Measurements from ENCODE around the gene RPL10A. TPM values are rescaled to one million over a fixed set of nuclear protein-coding genes. Genes with fewer than 3 reads are reported as not detected.
A peak's percentile ranks its signal among the peaks of the same experiment; 100 is the strongest.

The RPL10A gene
- total RNA-seq, 1 donor from 2014 or later = 1,962 TPM

DNA sequence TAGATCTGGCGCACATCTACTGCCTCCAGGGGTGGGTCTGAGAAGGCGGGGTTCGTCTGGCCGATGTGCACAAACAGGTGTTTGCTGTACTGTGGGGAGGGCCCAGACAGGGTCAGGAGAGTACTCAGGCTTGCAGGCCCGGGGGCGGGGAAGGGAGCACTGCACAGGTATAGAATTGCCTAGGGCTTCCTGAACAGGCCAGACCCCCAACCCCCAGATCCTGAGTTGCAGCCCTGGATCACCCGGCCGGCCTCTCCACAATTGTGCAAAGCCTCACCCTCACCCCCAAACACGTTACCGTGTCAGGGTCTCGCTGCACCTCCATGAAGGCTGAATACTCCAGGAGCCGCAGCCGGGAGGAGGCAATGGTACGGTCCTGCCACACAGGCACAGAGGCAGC lies 7.8 kb downstream of the RPL10A start:
- no peak for DNase-seq

DNA sequence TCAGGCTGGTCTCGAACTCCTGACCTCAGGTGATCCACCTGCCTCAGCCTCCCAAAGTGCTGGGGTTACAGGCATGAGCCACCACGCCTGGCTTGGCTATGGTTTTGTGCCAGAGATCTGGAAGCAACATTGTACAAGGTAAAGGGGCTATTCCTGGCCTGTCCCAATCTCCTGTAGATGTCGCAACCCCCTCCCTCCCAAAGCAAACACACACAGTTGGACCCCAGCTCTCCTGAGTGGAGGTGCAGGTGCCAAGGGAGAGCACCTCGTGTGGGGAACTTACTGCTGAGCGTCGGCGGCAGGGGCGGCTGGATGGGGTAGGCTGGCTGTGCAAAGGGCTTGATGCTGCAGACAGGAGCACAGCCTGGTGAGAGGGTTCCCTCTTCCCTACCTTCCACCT lies 8.8 kb downstream of the RPL10A start:
- no peak for DNase-seq

DNA sequence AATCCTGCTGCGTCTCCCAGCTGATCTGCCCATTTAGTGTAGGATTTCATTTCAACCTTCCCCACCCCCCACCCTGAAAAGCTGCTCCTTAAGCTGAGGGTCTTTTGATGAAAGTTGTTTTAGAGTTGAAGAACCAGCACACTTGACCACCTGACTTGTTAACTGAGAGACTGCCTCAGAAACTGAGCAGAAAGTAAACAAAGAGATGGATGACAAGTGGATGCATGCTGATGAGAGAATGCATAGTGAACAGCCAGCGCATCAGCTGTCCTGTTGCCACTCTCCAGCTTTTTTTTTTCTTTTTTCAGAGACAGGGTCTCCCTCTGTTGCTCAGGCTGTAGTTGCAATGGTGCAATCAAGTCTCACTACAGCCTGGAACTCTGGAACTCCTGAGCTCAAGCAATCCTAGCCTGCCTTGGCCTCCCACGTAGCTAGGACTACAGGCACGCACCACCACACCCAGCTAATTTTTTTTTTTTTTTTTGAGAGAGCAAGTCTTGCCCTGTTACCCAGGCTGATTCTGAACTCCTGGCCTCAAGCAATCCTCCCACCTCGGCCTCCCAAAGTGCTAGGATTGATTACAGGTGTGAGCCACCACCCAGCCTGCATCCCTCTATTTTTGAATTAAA lies 9.5 kb downstream of the RPL10A start:
- no peak for DNase-seq

DNA sequence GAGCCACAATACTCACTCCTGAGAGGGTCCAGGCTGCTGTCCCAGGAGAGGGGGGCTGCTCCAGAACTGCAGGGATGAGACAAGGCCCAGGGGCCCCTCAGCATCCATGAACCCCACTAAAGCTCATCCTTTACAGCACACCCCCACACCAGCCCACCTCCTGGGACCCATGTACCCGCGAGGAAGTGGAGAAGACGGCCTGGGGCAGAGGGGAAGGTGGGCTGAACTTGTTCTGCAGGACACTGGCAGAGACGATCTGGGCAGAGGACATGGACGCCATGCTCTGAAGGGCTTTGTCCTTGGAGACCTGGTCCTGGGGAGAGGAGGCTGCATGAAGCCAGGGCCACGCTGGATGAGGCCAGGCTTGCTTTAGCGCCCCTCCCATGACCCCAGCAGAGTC lies 10.1 kb downstream of the RPL10A start:
- DNase-seq = no peak

DNA sequence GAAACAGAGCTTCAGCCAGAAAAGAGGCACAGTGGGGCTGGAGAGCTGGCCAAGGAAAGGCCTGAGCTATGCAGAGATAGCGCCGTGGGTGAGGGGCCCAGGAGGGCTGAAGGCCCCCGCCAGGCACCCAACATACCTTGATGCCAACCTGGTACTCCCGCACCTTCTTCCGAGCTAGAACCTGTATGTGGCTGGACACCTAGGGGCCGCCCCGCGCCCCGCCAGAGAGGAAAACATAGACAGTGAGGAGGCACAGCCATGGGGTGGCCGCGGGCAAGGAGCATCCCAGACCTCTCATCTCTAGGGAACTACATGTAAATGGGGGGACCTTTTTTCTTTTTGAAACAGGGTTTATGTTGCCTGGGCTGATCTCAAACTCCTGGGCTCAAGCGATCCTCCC lies 12.0 kb downstream of the RPL10A start:
- no peak for DNase-seq

DNA sequence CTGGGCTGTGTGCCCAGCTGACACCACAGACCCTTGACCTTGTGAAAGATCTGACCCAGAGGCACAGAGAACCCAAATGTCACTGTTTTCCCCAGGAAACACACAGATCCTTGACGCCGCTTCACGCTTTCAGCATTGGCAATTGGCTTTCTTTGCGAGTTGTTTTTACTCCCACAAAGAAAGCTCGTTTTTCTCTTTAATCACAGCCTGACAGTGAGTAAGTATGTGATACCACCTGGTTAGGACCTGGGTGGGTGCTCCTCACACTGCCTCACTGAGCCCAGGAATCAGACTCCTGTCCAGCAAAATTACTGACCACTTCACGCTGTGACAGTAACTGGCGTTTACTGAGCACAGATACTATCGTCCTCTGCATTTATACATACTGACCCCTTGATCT lies 13.0 kb downstream of the RPL10A start:
- no peak for DNase-seq

DNA sequence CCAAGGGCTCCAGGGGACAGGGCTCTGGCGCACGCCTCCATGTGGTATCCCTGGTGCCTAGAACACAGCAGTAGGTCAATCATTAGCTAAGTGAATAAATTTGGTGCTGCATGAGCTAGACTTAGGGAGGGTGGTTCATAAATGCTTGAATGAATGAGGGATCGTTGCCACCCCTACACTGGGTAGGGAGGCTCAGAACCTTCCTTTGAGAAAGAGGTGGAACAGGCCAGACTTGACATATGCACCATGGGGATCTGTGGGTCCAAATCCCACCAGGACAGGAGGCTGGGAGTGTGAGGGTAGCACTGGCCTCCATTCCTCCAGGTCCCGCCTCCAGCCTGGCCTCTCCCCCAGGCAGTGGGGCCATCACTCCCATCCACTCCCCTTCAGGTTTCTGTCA lies 14.9 kb downstream of the RPL10A start:
- no peak for DNase-seq

DNA sequence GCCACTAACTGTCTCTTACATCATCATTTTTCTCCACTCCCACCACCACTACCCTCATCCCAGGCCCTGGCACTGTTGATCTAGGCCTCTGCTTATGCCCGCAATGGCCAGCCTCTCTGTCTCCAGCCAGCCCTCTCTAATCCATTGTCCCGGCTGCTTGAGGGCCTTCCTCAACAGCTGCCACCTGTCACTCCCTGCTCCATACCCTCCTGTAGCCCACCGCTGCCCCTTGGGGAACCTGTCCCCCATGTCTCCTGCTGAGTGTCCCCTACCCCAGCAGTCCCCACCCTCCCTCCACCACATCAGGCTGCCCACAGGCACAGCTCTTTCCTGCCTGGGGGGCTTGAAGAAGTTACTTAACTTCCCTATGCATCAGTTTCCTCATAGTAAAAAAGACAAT lies 15.3 kb downstream of the RPL10A start:
- DNase-seq = no peak

DNA sequence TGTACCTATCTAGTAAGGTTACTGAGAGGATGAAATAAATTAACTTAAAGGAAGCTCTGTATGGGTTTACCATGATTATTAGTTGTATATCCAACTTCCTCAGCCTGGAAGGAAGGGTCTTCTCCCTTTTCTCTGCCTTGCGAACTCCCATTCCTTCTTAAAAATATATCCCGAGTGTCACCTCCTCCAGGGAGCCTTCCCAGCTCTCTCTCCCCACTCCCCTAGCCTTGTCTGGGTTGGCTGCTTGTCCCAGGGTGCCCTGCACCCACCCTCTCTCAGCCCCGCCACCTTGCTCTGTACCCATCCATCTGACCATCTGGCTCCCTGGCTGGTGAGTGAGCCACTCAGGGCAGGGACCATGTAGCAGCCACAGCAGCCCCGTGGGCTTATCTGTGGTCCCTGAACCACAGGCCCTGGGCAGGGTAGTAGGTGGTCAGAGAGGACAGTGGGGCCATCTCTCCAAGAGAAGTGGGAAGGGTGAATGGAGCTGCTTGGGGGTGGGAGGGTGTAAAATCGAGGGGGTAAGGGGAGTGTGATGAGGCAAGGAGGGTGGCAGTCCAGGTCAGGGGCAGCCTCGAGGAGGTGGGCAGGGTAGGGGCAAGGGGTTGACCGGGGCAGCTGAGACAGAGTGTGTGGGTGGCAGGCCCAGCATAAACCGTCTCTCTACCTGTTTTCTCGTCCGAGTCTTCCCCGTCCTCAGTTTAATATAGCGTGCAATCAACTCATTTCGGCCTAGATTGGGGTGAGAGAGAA lies 15.9 kb downstream of the RPL10A start:
- no peak for DNase-seq

DNA sequence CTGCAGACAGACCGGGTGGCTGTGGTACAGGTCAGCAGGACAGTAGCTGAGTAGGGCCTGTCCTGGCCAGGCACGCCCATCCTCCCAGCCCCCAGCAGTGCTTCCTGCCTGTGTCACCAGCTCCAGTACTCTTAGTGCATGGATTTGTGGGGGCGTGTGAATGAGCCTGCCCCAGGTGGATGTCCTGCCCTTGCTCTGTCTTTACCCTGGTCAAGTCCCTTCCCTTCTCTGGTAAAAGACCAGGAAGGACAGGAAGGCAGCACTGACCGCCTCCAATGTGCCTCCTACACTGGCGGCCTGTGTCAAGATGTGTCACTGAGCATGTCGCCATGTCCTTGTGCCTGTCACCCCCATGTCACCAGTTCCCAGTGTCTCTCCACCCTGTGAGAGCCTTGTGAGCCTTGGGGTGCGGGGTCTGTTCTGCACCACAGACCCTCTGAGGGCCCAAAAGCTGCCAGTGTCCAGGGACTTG lies 16.8 kb downstream of the RPL10A start:
- DNase-seq = peak; percentile 19

DNA sequence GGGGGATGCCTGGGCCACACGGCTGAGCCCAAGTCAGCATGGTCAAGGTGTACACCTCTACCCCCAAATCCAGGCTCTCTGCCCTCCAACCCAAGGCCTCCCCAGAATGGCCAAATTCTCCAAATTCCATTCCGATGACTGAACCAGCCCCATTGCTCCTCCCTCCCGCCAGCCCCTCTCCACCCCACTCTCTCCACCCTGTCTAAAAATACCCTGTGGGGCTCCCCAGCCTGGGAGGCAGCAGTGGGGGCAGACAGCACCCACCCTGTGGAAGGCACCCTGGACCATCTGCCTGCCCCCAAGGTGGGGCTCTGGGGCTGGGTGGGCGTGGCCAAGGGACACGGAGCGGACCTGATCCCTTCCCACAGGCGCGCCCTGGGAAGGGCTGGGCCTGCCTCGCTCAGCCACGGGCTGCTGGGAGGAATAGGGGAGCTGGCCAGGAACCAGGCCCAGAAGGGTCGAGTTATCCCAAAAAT lies 17.2 kb downstream of the RPL10A start:
- no peak for DNase-seq

DNA sequence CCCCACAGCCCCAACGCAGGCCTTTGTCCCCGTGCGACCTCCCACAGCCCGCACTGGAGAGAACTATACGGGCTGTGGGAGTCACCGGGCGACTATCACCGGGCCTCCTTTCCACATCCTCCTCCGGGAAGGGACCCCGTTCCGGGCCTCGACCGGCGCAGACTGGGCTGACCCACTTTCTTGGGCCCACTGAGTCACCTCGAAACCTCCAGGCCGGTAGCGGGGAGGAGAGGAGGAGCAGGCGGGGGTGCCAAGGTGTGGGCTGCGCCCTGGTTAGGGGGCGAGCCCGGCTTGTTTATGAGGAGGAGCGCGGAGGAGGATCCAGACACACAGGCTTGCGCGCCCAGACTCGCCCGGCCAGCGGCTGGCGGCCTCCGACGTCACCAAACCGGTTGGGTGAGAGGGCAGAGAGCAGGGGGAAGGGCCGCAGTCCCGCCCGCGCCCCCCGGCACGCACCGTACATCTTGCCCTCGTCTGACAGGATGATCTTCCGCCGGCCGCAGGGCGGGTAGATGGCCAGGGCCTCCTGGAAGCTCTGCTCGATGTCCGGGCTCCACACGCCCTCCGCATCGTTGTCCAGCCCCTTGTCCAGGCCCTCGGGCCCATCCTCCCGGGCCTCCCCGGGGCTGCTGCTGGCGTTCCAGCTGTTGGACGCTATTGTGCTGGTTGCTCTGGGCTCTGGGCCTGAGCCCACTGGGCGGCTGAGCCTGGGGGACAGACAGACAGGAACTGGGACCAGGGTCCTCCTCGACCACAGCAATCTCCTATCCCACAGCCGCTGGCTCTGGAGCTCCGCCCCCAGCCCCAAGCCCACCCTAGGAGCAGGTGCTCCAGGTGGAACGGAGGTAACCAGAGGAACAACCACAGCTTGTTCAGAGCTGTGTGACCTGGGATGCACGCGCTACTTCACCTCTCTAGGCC lies 18.1 kb downstream of the RPL10A start:
- DNase-seq = no peak

DNA sequence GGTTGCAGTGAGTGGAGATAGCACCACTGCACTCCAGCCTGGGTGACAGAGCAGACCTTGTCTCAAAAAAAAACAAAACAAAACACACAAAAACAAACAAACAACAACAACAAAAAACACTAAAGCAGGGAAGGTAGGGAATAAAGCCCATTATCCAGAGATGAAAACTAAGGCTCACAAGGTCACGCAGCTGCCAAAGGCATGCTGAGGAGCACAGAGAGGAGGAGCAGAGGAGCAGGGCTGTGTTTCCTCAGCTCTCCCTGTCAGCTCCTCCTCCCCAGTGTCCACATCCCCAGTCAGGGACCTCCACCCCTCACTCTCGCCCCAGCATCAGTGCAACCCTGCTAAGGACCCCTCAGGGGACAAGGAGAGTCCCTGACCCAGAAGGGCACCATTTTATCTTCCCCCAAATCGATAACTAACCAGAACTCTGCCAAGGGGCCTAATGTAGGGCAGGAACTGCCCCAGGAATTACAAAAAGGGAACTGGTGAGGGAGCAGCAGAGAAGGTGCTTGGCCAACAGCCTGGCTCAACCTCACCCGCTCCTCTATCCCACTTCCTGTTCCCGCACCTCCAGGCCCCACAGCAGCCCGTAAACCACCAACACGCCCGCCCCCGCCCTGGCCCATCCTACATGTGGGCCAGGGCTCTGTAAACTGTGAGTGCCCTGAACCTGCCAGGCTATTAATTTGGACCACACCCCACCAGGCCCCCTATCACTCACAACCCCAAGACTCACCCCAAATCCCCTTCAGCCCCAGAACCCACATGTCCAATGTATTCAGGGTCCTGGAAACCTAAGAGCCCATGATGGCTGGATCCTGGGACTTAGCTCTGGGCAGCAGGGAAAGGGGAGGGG lies 19.7 kb downstream of the RPL10A start:
- no peak for DNase-seq

DNA sequence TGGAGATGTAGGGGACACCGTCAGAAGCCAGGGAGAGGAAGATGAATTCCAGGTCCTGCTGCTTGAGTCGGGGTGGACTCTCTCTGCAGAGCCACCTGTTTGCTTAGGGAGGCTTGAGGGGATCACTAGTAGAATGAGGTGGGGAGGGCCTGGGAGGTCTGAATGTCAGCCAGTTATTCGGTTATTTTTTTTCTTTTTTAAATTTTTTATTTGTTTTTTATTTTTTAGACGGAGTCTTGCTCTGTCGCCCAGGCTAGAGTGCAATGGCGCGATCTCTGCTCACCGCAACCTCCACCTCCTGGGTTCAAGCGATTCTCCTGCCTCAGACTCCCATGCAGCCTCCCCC lies 20.3 kb downstream of the RPL10A start:
- no peak for DNase-seq

DNA sequence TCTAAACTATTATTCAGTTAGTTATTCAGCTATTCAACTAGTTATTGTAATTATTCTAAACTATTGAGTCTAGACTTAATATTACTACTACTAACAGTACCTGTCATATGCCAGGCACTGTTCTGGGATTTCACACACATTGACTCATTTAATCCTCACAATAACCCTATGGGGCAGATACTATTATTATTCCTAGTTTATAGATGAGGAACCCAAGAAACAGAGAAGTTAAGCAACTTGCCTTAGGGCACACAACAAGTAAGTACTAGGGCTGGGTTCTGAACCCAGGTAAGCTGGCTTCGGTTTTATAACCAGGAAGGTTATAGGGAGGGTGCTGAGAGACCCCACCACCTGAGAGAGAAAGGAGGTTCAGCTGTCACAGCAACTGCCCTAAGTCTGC lies 20.9 kb downstream of the RPL10A start:
- no peak for DNase-seq

DNA sequence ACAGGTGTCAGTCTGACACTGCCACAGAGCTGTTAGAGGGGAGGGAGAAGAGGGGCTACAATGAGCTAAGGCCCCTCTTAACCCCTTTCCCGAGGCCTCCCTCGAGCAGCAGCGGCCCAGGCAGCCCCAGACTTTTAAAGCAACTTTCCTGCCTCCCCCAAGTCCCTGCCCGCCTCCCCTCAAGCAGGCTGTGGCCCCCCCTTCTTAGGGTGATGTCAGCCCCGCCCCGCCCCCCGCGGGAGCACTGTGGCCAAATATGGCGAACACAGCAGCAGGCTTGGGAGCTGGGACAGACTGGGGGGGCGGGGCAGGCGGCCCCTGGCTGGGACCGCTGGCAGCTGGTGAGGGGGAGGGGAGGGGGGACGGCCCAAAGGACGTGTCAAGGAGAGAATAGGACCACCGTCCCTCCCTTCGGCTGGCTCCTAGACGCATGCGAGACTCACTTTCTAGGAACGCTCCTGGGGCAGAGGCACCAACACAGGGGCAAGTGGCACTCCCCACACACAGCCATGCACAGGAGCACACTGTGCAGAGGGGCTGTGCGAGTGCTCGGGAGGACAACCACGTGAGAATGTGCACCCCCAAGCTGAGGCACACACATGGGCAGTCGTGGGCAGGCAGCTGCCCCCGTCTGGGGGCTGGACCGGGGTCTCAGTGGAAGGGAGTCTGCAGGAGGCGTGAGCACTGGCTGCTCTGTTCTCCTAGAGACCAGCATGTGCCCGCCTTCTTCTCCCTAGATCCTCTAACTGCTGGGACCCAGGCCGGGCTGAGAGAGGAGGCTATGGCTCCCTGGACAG lies 22.0 kb downstream of the RPL10A start:
- DNase-seq = peak; percentile 22

DNA sequence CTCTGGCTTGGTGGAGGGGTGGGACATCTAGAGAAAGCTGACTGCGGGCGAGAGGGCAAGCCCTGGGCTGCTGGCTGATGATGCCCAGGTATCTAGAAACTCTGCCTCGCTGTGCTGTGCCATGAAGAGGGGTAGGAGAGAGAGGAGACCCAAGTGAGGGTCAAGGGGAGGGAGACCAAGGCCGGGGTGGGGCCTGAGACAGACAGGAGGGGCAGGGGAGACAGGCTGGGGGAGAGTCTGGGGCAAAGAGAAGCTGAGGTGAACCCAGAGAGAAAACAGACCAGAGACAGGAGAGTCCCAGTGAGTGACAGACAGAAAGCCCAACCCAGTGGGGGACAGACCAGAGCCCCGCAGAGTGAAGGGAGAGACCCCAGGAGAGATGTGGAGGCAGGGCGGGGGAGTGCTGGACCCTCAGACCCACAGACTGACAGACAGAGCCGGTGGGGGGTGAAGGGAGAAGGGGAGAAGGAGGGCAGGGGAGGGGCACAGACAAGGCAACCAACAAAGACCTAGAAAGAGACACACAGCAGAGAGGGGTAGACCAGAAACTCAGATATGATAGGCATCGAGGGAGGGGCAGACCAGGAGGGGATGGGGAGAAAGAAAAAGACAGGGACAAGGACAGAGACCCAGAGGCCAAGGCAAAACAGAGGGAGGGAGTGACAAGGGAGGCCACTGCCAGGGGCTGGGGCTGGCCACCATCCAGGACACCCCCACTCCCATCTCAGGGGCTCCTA lies 22.8 kb downstream of the RPL10A start:
- no peak for DNase-seq

DNA sequence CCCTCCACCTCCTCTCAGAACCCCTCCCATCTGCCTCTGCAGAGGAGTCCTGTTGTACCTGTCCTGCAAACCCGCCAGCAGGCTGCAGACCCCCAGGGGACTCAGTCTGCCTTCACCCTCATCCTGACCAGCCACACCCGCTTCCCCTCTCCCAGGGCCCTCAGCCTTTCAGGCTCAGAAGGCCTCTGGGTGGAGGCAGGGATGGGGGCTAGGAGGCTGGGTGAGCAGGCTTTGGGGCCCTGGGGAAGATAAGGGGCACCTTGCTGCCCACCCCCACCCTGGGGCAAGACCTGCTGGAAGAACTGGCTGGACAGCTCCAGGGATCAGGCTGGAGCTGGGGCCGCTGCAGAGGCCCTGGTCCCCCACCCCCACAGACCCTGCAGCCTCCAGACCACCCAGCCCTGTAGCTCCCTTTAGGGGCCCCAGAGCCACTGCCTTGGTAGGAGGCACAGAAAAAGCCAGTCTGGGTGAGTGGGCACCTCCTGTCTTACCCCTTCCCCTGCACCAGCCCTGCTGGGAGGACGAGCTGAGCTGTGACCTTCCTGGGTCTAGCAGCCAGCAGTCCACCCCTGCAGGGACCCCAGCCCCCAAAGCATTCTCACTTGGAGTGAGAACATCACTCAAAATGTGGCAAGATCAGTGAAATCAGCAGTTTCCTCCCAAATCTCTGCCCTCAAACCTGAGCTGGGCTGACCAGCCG lies 23.5 kb downstream of the RPL10A start:
- no peak for DNase-seq

DNA sequence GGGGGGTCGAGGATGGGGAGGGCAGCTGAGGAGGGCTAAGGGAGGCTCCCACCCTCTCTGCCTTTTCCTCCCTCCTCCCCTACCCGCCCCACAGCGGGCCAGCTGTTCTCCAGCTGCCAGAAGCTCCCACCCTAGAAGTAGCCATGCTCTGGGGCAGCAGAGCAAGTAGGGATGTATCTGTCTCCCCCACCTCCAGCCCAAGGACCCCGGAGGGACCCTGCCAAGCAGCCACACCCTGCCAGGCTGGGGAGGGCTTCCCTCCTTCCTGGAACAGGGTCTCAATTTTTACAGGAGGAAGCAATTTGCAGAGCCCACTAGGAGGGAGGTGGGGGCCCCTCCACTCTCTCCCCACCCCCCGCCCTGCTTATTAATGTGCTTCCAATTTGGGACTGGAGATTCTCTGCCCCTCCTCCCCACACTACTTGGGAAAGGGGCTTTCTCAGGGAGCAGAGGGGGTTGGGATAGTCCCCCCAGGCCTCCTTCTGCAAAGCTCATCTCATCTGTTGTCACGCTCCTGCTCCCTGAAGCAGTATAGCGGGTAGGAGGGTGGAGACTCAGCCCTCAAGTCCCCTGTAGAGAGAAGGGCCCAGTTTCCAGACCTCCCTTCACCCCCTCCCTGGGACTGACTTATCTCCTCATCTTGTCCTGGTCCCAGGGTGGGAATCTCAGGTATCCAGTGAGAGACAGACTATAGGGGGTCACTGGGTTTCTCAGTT lies 24.2 kb downstream of the RPL10A start:
- no peak for DNase-seq

DNA sequence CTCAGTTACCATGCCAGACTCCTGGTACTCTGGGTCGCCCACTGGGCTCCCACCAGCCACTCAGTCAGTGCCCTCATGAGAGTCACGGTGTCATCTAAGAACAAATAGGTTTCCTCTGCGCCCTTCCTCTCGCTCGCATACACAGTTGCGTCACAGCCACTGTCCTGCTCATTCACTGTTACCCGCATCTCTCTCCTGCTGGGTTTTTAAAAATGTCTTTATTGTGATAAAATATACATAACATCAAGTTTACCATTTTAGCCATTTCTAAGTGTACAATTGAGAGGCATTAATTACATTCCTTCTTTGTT lies 24.7 kb downstream of the RPL10A start:
- DNase-seq = no peak
